ENCODE measurements around the gene P2RY2. TPM values are rescaled to one million over a fixed set of nuclear protein-coding genes. Genes with fewer than 3 reads are reported as not detected.
A peak's percentile ranks its signal among the peaks of the same experiment; 100 is the strongest.
"Not testable (repeated sequence)": the region's sequence is repeated elsewhere in the genome, so short reads cannot be mapped to it uniquely, and the experiment has no call there.

Gene P2RY2
- total RNA-seq, 1 experiment from 2014 or later = 1.0 TPM

GRCh38 chr11:73270016-73270854 is 52.2 kb downstream of the P2RY2 start:
- Mint-ChIP-seq H3K9me3 (ENCODE audit: unreplicated experiment) (no peaks in the 10 kb centered on the region), H3K4me3 (ENCODE audit: unreplicated experiment) (no peak overlapping the region), H3K27ac (ENCODE audit: low read depth, unreplicated experiment) (no peak overlapping the region), H3K36me3 (ENCODE audit: insufficient read depth, unreplicated experiment) (no peaks in the 10 kb centered on the region), H3K27me3 (ENCODE audit: insufficient read depth, unreplicated experiment) (peaks cover 13% of the 10 kb centered on the region), H3K4me1 (ENCODE audit: insufficient read depth, unreplicated experiment) (no peaks in the 10 kb centered on the region)
- BruUV-seq (replicated peaks) = no TSS peak
- POLR2A ChIA-PET = interaction anchor here (0.5 kb wide), 1 partner anchor 65 kb away, joined by 3 read pairs; no protein-coding TSS in a partner anchor
- no peak for DNase-seq (ENCODE audit: unreplicated experiment)
- intact Hi-C loops (cut with micrococcal nuclease) = no loop called here
- CTCF ChIA-PET = interaction anchor here (0.6 to 1.4 kb wide), 5 partner anchors 14 to 789 kb away, joined by 3 to 5 read pairs (median 4); no protein-coding TSS in a partner anchor
- TF ChIP-seq CTCF (IDR thresholded peaks at IDR 0.05; ENCODE audit: unreplicated experiment) = no peak

GRCh38 chr11:73270855-73271477 is 52.9 kb downstream of the P2RY2 start:
- Mint-ChIP-seq H3K36me3 (ENCODE audit: insufficient read depth, unreplicated experiment) (no peaks in the 10 kb centered on the region), H3K27ac (ENCODE audit: low read depth, unreplicated experiment) (no peak overlapping the region), H3K27me3 (ENCODE audit: insufficient read depth, unreplicated experiment) (peaks cover 6% of the 10 kb centered on the region), H3K9me3 (ENCODE audit: unreplicated experiment) (no peaks in the 10 kb centered on the region), H3K4me1 (ENCODE audit: insufficient read depth, unreplicated experiment) (no peaks in the 10 kb centered on the region), H3K4me3 (ENCODE audit: unreplicated experiment) (no peak overlapping the region)
- no TSS peak for BruUV-seq (replicated peaks)
- ChIA-PET CTCF (interaction anchor here (0.6 to 1.4 kb wide), 4 partner anchors 15 to 790 kb away, joined by 3 to 4 read pairs (median 4); no protein-coding TSS in a partner anchor), POLR2A (interaction anchor here (0.5 kb wide), 1 partner anchor 65 kb away, joined by 3 read pairs; no protein-coding TSS in a partner anchor)
- TF ChIP-seq CTCF (IDR thresholded peaks at IDR 0.05; ENCODE audit: unreplicated experiment) = no peak
- DNase-seq (ENCODE audit: unreplicated experiment) = no peak
- intact Hi-C loops (cut with micrococcal nuclease) = no loop called here

GRCh38 chr11:73271478-73271865 is 53.4 kb downstream of the P2RY2 start:
- H3K27ac Mint-ChIP-seq (ENCODE audit: low read depth, unreplicated experiment); intact Hi-C loops (cut with micrococcal nuclease); H3K36me3 Mint-ChIP-seq (ENCODE audit: insufficient read depth, unreplicated experiment); DNase-seq (ENCODE audit: unreplicated experiment); H3K9me3 Mint-ChIP-seq (ENCODE audit: unreplicated experiment); BruUV-seq (replicated peaks); H3K27me3 Mint-ChIP-seq (ENCODE audit: insufficient read depth, unreplicated experiment); POLR2A ChIA-PET; H3K4me3 Mint-ChIP-seq (ENCODE audit: unreplicated experiment); H3K4me1 Mint-ChIP-seq (ENCODE audit: insufficient read depth, unreplicated experiment): not testable (repeated sequence)
- CTCF ChIA-PET = interaction anchor here (0.7 to 1.8 kb wide), 4 partner anchors 10 to 80 kb away, joined by 3 to 8 read pairs (median 3); no protein-coding TSS in a partner anchor

GRCh38 chr11:73271936-73272679 is 54.0 kb downstream of the P2RY2 start, which contains the start of gene P2RY6:
Gene P2RY6 (plus strand): TSS chr11:73272338. CDS start chr11:73296519, 24,181 bp downstream.
- no peaks in the 10 kb centered on the region for H3K9me3 Mint-ChIP-seq (ENCODE audit: unreplicated experiment)
- ChIA-PET CTCF (interaction anchor here (0.6 to 1.8 kb wide), 4 partner anchors 10 to 1882 kb away, joined by 3 to 8 read pairs (median 3); no protein-coding TSS in a partner anchor), POLR2A (interaction anchor here (0.5 kb wide), 1 partner anchor 506 kb away, joined by 3 read pairs; no protein-coding TSS in a partner anchor)
- no peaks in the 10 kb centered on the region for H3K4me1 Mint-ChIP-seq (ENCODE audit: insufficient read depth, unreplicated experiment)
- no peaks in the 10 kb centered on the region for H3K36me3 Mint-ChIP-seq (ENCODE audit: insufficient read depth, unreplicated experiment)
- intact Hi-C loops (cut with micrococcal nuclease) = no loop called here
- TF ChIP-seq CTCF (IDR thresholded peaks at IDR 0.05; ENCODE audit: unreplicated experiment) = no peak
- no peaks in the 10 kb centered on the region for H3K27me3 Mint-ChIP-seq (ENCODE audit: insufficient read depth, unreplicated experiment)
- peak; percentile 80 for DNase-seq (ENCODE audit: unreplicated experiment)
- no TSS peak for BruUV-seq (replicated peaks)
- no peak within 1 kb of the TSS for H3K4me3 Mint-ChIP-seq (ENCODE audit: unreplicated experiment)
- H3K27ac Mint-ChIP-seq (ENCODE audit: low read depth, unreplicated experiment) = no peak within 1 kb of the TSS
